ENCODE data around the gene MARCHF5.
"Not testable (repeated sequence)": the region's sequence is repeated elsewhere in the genome, so short reads cannot be mapped to it uniquely, and the experiment has no call there.

Gene MARCHF5

GRCh38 chr10:92393173-92393572, 102.2 kb downstream of the MARCHF5 start:
- DNase-seq: not testable (repeated sequence)

- no peak for DNase-seq
These were observed 104.3 kb downstream of the MARCHF5 start for GRCh38 chr10:92395271-92395670.

GRCh38 chr10:92402234-92402633, 111.3 kb downstream of the MARCHF5 start:
- DNase-seq: not testable (repeated sequence)

All from retina (tissue), 1 donor.